ENCODE data around the gene CES5A. TPM values are rescaled to one million over a fixed set of nuclear protein-coding genes. Genes with fewer than 3 reads are reported as not detected.
"Not testable (repeated sequence)": the region's sequence is repeated elsewhere in the genome, so short reads cannot be mapped to it uniquely, and the experiment has no call there.

The CES5A gene
- total and polyA plus RNA-seq, 4 donors = 0.11 to 0.95 (median 0.41) TPM

DNA sequence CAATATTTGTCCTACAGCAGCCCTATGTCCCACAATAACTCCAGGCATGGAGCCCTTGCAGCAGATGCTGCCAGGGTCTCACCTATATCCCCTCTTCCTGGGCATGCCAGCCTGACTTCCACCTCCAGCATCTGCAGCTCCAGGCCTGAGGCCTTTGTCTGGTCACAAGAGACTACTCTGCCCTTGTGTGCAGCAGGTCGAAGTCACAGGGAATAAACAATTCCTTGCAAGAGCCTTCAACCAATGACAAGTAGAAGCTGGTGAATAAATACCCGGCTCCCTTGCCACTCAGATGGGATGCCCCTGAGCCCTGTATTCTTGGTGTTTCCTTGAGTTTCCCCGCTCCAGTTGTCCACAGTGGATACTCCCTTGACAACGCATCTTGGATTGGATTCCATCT, 65.3 kb downstream of the CES5A start:
- no peaks in the 10 kb centered on the region for H3K36me3 ChIP-seq (ENCODE audit: control insufficient read depth, insufficient read depth, low read length)
- WGBS (ENCODE audit: insufficient coverage) = 81% methylated on average over 4 of the region's 4 CpGs
- H3K4me3 ChIP-seq (ENCODE audit: low read depth, low read length) = no peak overlapping the region
- H3K9me3 ChIP-seq (ENCODE audit: control insufficient read depth, insufficient read depth, low read length) = no peaks in the 10 kb centered on the region
- DNase-seq (ENCODE audit: low read depth in 4 of 6, low spot score in 6 of 6) = no peak
- H3K27ac ChIP-seq (ENCODE audit: low read depth, low read length) = no peak overlapping the region
- no peaks in the 10 kb centered on the region for H3K4me1 ChIP-seq (ENCODE audit: control insufficient read depth, insufficient read depth, low read length)
- no peaks in the 10 kb centered on the region for H3K27me3 ChIP-seq (ENCODE audit: control insufficient read depth, insufficient read depth, low read length)

DNA sequence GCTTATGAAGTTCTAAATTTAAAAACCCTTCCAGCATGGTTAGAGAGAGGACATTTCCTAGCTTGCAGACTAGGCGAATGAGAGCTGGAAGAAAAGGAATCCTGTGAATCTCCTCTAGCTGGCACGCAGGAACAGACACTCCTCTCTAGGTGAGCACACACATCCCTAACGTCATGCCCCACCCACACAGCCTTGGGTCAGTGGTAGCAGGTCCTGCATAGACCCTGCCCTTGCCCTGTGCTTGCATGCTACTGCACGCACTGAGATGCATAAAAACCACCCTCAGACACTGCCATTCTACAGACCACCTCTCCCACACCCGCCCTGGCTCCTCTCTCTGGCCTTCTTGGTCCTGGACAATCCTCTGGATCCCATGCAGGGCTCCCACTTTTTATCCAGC, 65.8 kb downstream of the CES5A start:
- 79% methylated on average over 4 of the region's 5 CpGs for WGBS (ENCODE audit: insufficient coverage)

DNA sequence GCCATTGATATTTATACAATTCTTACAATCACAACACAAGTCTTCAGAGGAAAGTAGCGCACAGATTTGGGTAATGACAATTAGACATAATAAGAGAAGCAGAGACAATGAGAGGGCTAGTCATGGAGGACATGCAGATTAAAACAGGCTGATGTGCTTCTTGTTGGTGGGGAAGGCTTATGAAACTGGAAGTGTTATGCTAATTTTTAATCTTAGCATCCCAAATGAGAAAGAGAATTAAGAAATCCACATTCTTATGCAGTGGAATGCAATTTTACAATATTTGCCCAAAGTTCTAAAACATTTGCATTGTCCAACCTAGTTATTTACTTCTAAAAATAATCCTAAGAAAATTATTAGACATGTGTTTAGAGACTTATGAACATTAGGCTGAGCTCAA, 66.9 kb downstream of the CES5A start:
- H3K9me3 ChIP-seq (ENCODE audit: control insufficient read depth, insufficient read depth, low read length); H3K27ac ChIP-seq (ENCODE audit: low read depth, low read length); H3K27me3 ChIP-seq (ENCODE audit: control insufficient read depth, insufficient read depth, low read length); H3K36me3 ChIP-seq (ENCODE audit: control insufficient read depth, insufficient read depth, low read length); DNase-seq (ENCODE audit: low read depth in 4 of 6, low spot score in 6 of 6); H3K4me1 ChIP-seq (ENCODE audit: control insufficient read depth, insufficient read depth, low read length); H3K4me3 ChIP-seq (ENCODE audit: low read depth, low read length): not testable (repeated sequence)
- no CpG with 5 or more reads among the region's 1 CpG for WGBS (ENCODE audit: insufficient coverage)

More for the DNA sequence above, 65.8 kb downstream of the CES5A start:
- DNase-seq (ENCODE audit: low read depth in 4 of 6, low spot score in 6 of 6) = no peak
- no peak overlapping the region for H3K27ac ChIP-seq (ENCODE audit: low read depth, low read length)
- H3K4me1 ChIP-seq (ENCODE audit: control insufficient read depth, insufficient read depth, low read length) = no peaks in the 10 kb centered on the region
- no peaks in the 10 kb centered on the region for H3K36me3 ChIP-seq (ENCODE audit: control insufficient read depth, insufficient read depth, low read length)
- H3K9me3 ChIP-seq (ENCODE audit: control insufficient read depth, insufficient read depth, low read length) = no peaks in the 10 kb centered on the region
- H3K4me3 ChIP-seq (ENCODE audit: low read depth, low read length) = no peak overlapping the region
- no peaks in the 10 kb centered on the region for H3K27me3 ChIP-seq (ENCODE audit: control insufficient read depth, insufficient read depth, low read length)

DNA sequence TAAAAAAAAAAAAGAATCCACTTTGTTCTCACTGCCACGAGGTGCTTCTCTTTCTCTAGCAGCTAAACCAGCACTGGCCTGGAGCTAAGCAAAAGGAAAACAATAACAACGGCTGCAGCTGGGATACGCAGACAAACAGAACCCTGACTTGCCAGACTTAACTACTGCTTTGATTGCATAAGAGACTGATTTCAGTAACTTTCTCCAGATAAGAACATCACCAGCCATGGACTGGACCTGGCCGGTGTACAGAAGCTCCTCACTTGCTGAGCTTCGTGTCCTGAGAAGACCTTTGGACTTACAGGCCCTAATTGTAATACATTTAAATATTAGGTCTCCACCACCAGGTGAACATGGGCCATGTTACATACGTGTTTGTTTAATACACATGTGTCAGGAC, 70.1 kb downstream of the CES5A start:
- not testable (repeated sequence) for H3K27ac ChIP-seq (ENCODE audit: low read depth, low read length); H3K9me3 ChIP-seq (ENCODE audit: control insufficient read depth, insufficient read depth, low read length); H3K4me3 ChIP-seq (ENCODE audit: low read depth, low read length); DNase-seq (ENCODE audit: low read depth in 4 of 6, low spot score in 6 of 6); H3K4me1 ChIP-seq (ENCODE audit: control insufficient read depth, insufficient read depth, low read length); H3K27me3 ChIP-seq (ENCODE audit: control insufficient read depth, insufficient read depth, low read length); H3K36me3 ChIP-seq (ENCODE audit: control insufficient read depth, insufficient read depth, low read length)
- WGBS (ENCODE audit: insufficient coverage) = no CpG with 5 or more reads among the region's 6 CpGs

DNA sequence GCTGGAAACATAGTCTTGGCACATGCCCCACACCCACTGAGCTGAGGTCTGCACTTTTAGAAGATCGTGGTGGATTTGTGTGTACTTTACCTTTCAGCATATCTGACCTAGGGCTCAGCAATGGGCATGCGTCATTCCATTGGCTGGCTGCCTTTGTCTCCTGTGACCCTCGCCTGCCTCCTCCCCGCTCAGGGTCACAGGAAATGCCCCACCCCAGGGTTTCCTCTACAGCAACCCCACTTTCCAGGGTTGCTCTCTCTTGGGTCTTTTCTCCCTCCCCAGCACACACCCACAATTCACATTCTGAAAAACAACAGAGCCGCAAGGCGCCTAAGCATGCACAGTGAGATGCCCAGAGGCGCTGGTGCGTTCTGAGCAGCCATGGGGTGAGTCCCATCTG, 71.5 kb downstream of the CES5A start:
- not testable (repeated sequence) for H3K4me1 ChIP-seq (ENCODE audit: control insufficient read depth, insufficient read depth, low read length); H3K36me3 ChIP-seq (ENCODE audit: control insufficient read depth, insufficient read depth, low read length); H3K27me3 ChIP-seq (ENCODE audit: control insufficient read depth, insufficient read depth, low read length); H3K9me3 ChIP-seq (ENCODE audit: control insufficient read depth, insufficient read depth, low read length); H3K27ac ChIP-seq (ENCODE audit: low read depth, low read length); DNase-seq (ENCODE audit: low read depth in 4 of 6, low spot score in 6 of 6); H3K4me3 ChIP-seq (ENCODE audit: low read depth, low read length)
- no CpG with 5 or more reads among the region's 8 CpGs for WGBS (ENCODE audit: insufficient coverage)

Other genes with a start within 250 kb of the CES5A start
- under 1 TPM; 0.11 to 0.89 TPM for gene SLC6A2, start 219.4 kb downstream of the CES5A start, total RNA-seq
- gene SLC6A2, start 219.4 kb downstream of the CES5A start, polyA plus RNA-seq (ENCODE audit: insufficient read length in 2 of 2) = under 1 TPM; 0.14 to 0.23 TPM
- gene CES1, start 42.3 kb downstream of the CES5A start, total RNA-seq = 1 to 10 TPM; 5.9 to 7.5 TPM
- gene CES1, start 42.3 kb downstream of the CES5A start, polyA plus RNA-seq (ENCODE audit: insufficient read length in 2 of 2) = 1 to 10 TPM in 1 of 2 donors, not detected in 1; 1.0 TPM

All from spinal cord (tissue), 10 donors.